ENCODE measurements around the gene CBFA2T2.
"Not testable (repeated sequence)": the region's sequence is repeated elsewhere in the genome, so short reads cannot be mapped to it uniquely, and the experiment has no call there.

Gene CBFA2T2

DNA sequence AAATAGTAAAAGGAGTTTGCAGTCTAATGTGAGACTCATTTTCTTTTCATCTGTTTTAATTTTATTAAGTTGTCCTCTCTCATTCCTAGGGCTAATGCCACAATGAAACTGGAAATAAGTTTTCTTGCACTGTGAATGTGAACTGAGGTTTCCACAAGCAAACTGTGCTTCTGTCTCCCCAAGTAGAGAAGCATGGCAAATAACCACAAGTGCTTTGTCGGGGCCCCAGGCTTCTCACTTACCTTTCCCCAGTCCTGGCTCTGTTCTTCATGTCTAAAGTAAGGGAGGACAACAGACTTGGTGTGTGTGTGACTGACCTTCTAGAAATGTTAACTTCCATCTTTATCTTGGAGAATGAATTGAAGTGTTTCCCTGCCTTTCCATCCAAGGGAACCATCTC lies 80.8 kb downstream of the CBFA2T2 start:
- no peak for DNase-seq (ENCODE audit: low read depth in 3 of 3, low spot score in 1 of 3)

DNA sequence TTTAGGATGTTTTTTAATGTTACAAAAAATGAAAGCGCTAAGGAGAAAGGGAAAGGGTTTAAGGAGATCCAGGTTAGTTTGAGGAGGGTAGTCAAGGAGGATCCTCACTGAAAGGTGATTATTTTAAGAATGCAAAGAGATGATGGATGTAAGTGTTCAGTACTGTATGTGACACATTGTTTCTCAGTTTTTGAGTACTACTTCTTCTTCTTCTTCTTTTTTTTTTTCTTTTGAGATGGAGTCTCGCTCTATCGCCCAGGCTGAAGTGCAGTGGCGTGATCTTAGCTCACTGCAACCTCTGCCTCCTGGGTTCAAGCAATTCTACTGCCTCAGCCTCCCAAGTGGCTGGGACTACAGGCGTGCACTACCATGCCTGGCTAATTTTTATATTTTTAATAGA lies 83.4 kb downstream of the CBFA2T2 start:
- DNase-seq (ENCODE audit: low read depth in 3 of 3, low spot score in 1 of 3) = not testable (repeated sequence)

DNA sequence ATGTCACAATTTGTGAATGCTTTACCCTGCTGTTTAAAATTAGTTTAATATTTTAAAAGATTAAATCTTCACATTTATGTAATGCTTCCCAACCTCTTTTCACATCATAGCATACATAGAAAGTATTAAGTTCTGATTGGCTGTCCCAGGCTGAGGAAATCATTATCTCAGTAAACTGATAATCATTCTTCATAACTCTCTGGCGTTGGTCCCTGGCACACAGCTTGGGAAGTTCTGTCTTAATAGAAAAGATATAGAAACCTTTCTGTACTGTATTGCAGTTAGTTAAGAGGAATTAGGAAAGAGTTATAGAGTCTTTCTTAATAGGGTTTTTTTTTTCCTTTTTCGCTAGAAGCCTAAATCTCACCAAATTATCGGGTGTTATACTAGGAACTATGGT lies 85.4 kb downstream of the CBFA2T2 start:
- DNase-seq (ENCODE audit: low read depth in 3 of 3, low spot score in 1 of 3) = no peak

DNA sequence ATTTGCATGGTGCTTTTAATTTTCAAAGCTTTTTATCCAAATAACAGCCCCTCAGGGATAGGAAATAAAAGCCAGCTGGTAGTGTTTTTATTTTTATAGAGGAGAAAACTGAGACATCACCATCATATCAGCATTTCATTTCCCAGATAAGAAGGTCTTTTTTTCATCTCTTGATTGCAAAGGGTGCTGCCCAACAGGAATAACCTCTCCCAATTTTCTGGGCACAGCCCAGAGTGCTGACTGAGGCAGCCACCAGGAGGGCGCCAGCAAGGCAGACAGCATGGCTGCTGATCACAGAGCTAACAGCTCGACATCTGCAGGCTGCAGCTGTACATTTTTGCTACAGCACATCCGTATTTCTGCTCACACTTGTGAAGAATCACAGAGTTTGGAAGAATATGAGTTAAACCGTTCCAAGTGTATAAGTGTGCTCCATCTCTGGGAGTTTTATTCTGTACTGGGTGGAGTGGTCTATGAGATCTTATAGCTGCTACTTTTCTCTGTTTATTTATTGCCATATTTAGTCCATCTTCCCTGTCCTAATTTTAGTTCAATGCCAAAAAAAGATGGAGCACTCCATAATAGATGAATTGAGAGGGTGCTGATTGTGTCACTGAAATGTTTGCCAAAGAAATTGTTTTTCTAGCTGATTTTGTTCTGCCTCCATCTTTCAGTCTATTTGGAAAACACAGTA lies 86.7 kb downstream of the CBFA2T2 start:
- no peak for DNase-seq (ENCODE audit: low read depth in 3 of 3, low spot score in 1 of 3)

DNA sequence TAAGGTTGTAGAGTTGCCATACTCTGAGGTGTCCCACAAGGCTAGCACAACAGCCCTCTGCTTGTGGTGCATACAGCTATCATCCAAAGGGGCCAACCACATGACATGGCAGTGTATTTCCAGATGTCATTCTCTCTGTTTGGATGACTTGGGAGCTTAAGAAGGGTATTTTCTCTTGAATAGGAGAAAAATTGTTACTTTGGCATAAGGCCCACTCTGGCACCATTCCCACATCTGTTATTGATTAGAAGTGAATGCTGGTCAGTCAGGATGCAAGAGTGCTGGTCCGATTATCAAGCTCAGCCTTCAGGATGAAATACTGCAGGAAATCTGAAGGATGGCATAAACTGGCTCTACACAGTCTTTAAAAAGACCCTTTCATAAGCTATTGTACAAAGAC lies 88.6 kb downstream of the CBFA2T2 start:
- DNase-seq (ENCODE audit: low read depth in 3 of 3, low spot score in 1 of 3) = no peak

DNA sequence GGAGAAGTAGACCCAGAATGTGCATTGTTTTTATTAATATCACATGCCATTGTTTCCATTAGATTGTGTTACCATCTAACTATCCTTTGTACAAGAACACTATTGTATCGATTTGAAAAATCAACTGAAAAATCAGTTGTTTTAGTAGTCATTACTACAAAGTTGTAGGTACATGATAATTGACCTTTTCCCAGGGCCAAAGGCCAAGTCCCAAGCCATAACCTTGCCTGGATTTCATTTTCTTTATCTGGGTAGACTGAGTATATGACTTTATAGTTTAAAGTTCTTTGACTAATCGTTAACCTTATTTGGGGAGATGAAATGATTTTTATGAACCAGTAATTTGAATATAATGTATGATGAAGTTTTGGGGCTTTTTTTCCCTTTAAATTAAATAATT lies 93.2 kb downstream of the CBFA2T2 start:
- DNase-seq (ENCODE audit: low read depth in 3 of 3, low spot score in 1 of 3) = no peak

DNA sequence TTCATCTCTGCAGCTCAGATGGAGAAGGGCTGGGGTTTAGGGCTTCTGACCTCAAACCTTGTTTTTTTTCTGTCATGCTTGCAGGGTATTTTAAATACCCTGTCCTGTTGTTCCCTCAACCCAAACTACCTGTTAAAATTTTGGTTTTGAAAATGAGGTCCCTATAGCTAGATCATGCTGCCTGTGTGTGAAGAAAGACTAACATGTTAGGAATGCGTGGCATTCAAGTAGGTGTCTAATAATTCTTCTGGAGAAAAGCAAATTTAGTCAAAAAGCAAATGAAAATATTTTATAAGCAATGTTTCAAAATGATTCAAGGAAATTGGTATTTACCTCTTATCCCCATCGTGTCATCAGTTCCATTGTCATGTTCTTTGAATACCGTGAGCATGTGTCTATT lies 95.1 kb downstream of the CBFA2T2 start:
- no peak for DNase-seq (ENCODE audit: low read depth in 3 of 3, low spot score in 1 of 3)

DNA sequence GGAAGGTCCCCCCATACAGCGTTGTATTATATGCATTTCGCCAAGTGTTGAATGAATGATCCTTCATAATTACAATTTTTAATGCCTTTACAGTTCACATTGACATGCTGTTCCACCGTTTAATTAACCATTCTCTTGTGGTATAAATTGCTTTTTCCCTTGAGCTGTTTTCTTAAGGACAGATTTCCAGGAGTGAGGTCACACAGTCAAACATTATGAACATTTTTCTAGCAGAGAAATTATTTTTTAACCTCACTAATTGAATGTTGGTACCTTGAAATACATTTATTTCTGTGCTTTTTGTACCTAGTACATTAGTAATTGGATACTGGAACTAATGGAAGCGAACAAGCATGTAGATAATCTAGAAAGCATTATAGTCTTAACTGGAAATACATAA lies 95.5 kb downstream of the CBFA2T2 start:
- no peak for DNase-seq (ENCODE audit: low read depth in 3 of 3, low spot score in 1 of 3)

DNA sequence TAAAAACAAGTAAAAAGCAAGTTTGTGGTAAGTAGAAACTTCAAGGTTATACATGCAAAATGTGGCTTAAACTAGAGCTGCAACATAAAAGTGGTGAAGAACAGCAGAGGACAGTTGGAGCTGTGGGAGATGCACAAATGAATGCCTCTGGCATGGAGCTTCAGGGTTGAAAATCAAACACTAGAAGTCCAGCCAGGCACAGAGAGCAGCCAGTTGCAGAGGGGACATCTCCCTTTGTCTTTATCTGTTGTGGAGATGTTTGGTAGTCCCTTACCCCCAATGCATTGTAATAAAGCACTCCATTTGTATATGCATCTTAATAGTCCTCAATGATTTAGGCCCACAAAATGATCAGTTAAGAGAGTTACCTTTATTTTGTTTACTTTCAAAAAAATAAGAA lies 99.2 kb downstream of the CBFA2T2 start:
- no peak for DNase-seq (ENCODE audit: low read depth in 3 of 3, low spot score in 1 of 3)

DNA sequence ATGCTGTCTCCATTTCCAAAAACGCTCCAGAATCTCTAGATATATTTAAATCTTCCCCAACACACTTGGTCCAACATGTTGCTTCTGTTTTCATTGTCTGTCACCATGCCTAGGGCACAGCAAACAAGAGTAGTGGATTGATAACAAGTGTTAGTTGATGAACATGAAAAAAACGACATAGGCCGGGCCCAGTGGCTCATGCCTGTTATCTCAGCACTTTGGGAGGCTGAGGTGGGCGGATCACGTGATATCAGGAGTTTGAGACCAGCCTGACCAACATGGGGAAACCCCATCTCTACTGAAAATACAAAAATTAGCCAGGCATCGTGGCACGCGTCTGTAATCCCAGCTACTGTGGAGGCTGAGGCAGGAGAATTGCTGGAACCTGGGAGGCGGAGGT lies 102.0 kb downstream of the CBFA2T2 start:
- peak in 2 of 3 donors; percentile 2 to 41 for DNase-seq (ENCODE audit: low read depth in 3 of 3, low spot score in 1 of 3)

DNA sequence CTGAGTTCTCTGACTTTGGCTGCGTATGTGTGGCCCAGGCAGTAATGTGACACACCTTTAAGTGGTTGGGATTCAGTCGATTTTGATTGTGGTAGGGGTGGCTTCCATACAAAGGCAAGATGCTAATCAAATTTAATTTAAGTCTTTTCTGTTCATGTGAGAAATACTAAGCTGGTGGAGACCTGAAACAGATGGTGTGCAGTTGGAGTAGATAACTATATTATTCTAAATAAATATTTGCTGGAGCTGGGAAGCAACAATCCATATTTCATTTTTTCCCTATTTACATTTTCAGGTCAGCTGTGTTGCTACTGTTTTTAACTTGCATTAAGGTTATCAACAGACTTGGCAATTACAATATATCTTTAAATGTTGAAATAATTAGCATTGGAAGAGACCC lies 104.8 kb downstream of the CBFA2T2 start:
- DNase-seq (ENCODE audit: low read depth in 3 of 3, low spot score in 1 of 3) = no peak

DNA sequence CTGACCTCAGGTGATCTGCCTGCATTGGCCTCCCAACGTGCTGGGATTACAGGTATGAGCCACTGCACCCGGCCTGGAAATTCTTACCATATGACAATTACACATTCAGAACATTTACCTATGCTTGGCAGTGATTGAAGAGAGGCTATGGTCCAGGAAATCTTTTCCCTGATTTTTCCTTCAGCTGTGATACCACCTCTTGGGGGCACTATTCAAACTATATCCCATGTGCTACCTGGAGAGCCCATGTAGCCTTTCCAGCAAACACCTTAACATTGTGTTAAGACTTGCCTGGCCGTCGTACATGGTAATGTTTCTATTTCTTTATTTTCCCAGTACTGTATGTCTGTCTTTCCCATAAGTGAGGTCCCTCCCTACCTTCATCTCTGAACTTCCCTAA lies 110.5 kb downstream of the CBFA2T2 start:
- no peak for DNase-seq (ENCODE audit: low read depth in 3 of 3, low spot score in 1 of 3)

DNA sequence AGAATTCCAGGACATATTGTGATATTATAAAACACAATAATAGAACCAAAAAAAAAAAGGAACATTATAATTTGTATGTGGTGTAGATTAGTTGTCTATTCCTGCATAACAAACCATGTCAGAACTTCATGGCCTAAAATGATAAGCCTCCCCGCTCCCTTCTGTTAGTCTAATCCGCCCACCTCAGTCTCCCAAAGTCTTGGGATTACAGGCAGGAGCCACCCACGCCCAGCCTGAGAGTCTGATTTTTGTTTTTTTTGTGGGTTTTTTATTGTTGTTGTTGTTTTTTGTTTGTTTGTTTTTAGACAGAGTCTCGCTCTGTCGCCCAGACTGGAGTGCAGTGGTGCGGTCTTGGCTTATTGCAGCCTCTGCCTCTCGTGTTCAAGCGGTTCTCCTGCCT lies 111.1 kb downstream of the CBFA2T2 start:
- no peak for DNase-seq (ENCODE audit: low read depth in 3 of 3, low spot score in 1 of 3)

DNA sequence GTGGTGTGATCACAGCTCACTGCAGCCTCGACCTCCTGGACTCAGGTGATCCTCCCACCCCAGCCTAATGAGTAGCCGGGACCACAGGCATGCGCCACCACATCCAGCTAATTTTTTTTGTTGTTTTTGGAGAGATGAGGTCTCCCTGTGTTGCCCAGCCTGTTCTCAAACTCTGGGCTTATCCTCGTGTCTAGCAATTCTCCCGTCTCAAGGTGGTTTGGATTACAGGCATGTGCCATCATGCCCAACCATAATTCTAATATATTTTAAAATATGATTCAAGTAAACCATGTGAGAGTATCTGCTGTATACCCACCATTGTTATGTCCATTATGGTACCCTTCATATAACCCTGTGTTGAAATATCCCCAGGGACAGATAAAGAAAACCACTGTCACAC lies 112.0 kb downstream of the CBFA2T2 start:
- no peak for DNase-seq (ENCODE audit: low read depth in 3 of 3, low spot score in 1 of 3)

DNA sequence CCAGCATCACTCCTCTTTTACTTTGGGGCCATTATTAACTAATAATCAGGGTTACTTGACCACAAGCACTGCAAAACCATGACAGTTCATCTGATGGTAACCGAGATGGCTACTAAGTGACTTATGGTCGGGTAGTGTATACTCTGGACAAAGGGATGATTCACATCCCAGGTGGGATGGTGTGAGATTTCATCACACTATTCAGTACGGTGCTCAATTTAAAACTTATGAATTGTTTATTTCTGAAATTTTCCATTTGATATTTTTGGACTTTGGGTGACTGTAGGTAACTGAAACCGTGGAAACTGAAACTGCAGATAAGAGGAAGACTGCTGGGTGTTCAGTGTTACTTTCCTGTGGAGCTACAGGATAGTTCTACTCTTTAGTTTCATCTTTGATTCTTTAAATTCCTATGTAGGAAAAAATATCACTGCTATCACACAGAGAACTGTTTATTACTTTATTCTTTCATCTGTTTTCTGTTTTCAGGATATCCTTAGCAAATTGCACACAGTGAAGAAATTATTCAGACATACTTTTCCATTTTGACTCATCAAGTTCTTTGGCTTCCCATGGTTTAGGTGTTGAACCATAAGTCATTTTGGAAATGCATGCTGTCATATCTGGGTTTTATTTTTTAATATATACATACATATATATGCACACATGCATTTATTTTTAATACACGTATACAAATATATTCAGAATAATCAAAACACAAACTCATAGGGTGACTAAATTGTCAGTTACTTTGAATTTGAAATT lies 113.1 kb downstream of the CBFA2T2 start:
- DNase-seq (ENCODE audit: low read depth in 3 of 3, low spot score in 1 of 3) = no peak

DNA sequence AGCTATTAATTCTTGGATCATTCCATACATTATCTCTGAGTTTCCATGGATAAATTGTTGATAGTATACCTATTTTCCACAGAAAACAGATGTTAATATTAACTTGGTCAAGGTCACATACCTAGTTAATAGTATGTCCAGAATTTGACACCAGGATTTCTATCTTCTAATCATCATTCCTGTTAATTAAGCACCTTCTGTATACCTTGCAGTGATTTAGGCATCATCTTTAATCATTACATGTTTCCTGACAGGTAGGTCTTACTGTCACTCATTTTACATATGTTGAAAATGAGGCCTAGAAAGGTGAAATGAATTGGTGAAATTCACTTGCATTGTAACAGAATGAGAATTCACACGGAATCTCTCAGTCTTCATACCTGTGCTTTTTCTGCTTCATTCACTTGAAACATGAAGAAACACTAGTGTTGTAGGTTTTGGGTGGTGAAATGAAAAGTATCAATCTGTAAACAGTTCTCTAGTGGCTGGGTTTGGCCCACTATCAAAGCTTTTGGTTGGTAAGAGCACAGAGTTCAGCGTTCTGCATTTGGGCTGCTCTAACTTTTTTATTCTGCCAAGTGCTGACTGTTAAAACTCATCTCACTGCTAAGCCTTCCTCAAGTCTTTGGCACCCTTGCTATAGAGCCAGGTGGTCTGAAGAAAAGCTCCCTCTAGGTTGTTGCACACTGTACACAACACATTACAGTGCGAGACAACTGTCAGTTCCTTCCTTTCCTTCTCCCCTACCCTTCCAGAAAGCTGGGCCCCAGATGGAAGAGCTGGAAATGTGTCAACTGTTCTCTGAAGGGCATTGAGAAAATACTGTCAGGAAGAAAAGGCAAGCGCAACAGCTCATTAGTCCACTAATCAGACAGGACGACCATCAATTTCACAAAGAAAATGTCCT lies 114.4 kb downstream of the CBFA2T2 start:
- no peak for DNase-seq (ENCODE audit: low read depth in 3 of 3, low spot score in 1 of 3)

DNA sequence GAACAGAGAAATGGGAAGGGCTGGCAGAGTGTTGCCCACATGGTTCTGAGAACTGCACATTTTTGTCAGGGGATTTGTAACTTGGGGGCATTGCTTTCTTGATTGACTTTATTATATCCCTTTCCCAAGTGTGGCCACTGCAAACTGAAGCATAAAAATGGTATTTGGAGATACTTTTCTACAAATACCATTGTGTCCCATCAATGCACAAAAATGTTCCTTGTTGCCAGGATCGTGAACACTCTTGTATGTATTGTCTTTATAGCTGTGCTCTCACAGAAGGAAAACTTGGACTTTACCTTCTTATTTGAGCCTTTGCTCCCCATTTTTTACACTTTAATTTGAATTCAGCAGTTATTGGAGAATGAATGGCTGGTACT lies 115.1 kb downstream of the CBFA2T2 start:
- DNase-seq (ENCODE audit: low read depth in 3 of 3, low spot score in 1 of 3) = no peak

DNA sequence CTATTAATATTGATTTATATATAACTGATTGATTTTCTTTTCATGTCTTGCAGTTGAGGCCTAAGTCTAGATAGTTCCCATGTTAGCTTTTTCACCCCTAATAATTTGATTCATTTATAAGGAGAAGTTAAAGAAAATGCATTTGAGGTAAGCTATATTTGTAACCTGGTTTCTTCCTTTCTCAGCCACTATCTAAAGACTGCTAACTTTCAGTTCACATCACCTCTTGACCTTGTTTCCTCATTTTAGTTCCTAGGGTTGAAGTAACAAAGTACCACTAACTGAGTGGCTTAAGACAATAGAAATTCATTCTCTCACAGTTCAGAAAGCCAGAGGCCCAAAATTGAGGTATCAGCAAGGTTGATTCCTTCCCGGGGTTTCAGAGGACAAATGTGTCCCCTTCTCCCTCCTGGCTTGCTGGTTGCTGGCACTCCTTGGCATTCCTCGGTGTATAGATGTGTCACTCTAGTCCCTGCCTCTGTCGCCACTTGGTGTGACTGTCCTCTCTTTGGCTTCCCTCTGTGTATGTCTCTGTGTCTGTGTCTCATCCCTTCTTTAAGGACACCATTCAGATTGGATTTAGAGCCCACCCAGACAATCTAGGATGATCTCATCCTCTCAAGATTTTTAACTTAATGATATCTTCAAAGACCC lies 116.3 kb downstream of the CBFA2T2 start:
- DNase-seq (ENCODE audit: low read depth in 3 of 3, low spot score in 1 of 3) = no peak

DNA sequence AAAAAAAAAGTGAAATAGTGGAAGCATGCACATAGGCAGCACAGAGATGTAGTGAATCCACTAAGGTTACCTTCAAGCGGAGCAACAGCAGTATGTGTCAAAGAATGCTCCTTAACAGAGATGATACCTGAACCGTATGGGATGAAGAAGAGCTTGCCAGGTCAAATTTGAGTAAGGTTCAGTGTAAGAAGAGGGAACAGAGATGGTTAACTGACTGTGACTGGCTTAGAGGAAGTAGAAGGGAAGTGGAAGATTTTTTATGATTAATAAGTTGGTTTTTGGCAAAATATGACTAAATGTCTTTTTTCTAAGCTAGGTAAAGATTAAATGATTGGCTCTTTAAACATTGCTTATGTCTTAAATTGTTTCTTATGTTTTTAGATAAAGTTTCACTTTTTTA lies 119.6 kb downstream of the CBFA2T2 start:
- no peak for DNase-seq (ENCODE audit: low read depth in 3 of 3, low spot score in 1 of 3)

DNA sequence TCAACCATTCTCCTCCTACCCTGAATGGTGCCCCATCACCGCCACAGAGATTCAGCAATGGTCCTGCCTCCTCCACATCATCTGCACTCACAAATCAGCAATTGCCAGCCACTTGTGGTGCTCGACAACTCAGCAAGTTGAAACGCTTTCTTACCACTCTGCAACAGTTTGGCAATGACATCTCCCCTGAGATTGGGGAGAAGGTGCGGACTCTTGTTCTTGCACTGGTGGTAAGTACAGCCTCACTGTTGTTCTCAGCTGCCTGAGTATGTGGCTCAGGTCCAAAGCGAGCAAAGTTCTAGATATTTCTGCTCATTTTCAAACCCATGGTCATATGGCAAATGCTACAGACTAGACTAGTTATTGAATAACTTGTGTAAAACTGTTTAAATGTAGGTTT lies 121.2 kb downstream of the CBFA2T2 start:
- DNase-seq (ENCODE audit: low read depth in 3 of 3, low spot score in 1 of 3) = no peak

DNA sequence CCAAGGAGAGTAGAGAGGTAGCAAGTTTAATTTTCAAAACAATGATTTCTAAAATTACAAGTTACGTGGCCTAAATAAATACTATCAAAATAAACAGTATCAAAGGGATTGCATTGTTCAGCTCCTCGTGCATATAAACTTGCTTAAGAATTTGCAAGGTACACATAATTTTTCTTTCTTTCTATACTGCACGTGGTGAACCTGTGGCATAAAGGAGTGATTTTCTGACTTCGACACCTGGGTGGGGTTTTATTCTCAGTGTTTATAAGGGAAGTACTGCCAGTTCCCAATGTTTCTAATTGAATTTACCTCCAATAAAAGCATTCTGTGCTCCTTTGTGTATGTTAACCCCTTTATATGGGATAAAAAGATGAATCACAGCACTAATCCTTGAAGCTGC lies 122.1 kb downstream of the CBFA2T2 start:
- no peak for DNase-seq (ENCODE audit: low read depth in 3 of 3, low spot score in 1 of 3)

All from stimulated activated CD4-positive, alpha-beta T cell treated with anti-CD3 and anti-CD28 coated beads, TNF-alpha, amount 100 ng/mL, for 1 hour (primary cell).